PC-3 (cell line): ENCODE measurements around the gene DST. TPM values are rescaled to one million over a fixed set of nuclear protein-coding genes. Genes with fewer than 3 reads are reported as not detected.

Experiments used
- ATAC-seq: fragments of 200-7000 bp; cut with Tn5 transposase; 2 replicates; pipeline ENCODE4 v1.9.1; 2020; ENCODE audit warnings: mild to moderate bottlenecking, moderate library complexity
- BruUV-seq: library from RNA; stranded (reverse); fragments of 400-500 nt; replicated peaks from 2 replicates; lab custom pipeline; 2021; lab: Mats Ljungman, UMichigan
- CTCF ChIA-PET: fragments of 300-600 bp; sonication (Branson Sonifier 250); formaldehyde crosslinking; loops from one replicate; lab custom pipeline; 2022; ENCODE audit warnings: antibody characterized with exemption; lab: Charles Lee
- POLR2A ChIA-PET: fragments of 300-600 bp; sonication (Branson Sonifier 250); formaldehyde crosslinking; loops from one replicate; lab custom pipeline; 2022; ENCODE audit warnings: antibody characterized with exemption; ENCODE audit not compliant: unreplicated experiment; lab: Charles Lee
- DNase-seq: peaks from one replicate; pipeline ENCODE4 v3.0.0-alpha.2; 2015
- H2AFZ ChIP-seq: fragments of 300-600 bp; sonication (generic); 2 replicates; pipeline ENCODE4 v1.6.0; 2016; ENCODE audit warnings: antibody characterized with exemption, low read length
- H3F3A ChIP-seq: fragments of 300-600 bp; sonication (generic); one replicate; pipeline ENCODE4 v1.6.0; 2017; ENCODE audit warnings: antibody characterized with exemption, low read length, control low read depth, mild to moderate bottlenecking; ENCODE audit not compliant: unreplicated experiment
- H3K27ac ChIP-seq: fragments of 300-600 bp; sonication (generic); 2 replicates; pipeline ENCODE4 v1.5.1; 2016; ENCODE audit warnings: mild to moderate bottlenecking, low read length
- H3K27me3 ChIP-seq: fragments of 300-600 bp; sonication (generic); 2 replicates; pipeline ENCODE4 v1.6.1; 2016; ENCODE audit warnings: low read length, mixed read lengths
- H3K36me3 ChIP-seq: fragments of 300-600 bp; sonication (generic); 2 replicates; pipeline ENCODE4 v1.6.1; 2016; ENCODE audit warnings: low read depth, mixed run types, low read length, mixed read lengths
- H3K4me1 ChIP-seq: fragments of 300-600 bp; sonication (generic); 2 replicates; pipeline ENCODE4 v1.5.1; 2016; ENCODE audit warnings: low read length; ENCODE audit not compliant: insufficient read depth
- H3K4me2 ChIP-seq: fragments of 300-600 bp; sonication (generic); 2 replicates; pipeline ENCODE4 v1.6.0; 2016; ENCODE audit warnings: low read length
- H3K4me3 ChIP-seq: fragments of 300-600 bp; sonication (generic); 2 replicates; pipeline ENCODE4 v1.5.1; 2016; ENCODE audit warnings: mild to moderate bottlenecking, low read length, mixed read lengths
- H3K79me2 ChIP-seq: fragments of 300-600 bp; sonication (generic); 2 replicates; pipeline ENCODE4 v1.6.1; 2017; ENCODE audit warnings: low read length, mixed read lengths
- H3K9ac ChIP-seq: fragments of 300-600 bp; sonication (generic); 2 replicates; pipeline ENCODE4 v1.6.0; 2016; ENCODE audit warnings: mild to moderate bottlenecking, low read length
- H3K9me2 ChIP-seq: fragments of 300-600 bp; sonication (generic); replicated peaks from 2 replicates; pipeline ENCODE4 v1.6.1; 2016; ENCODE audit warnings: mixed run types, low read length, mixed read lengths
- H3K9me3 ChIP-seq: fragments of 300-600 bp; sonication (generic); 2 replicates; pipeline ENCODE4 v1.6.1; 2016; ENCODE audit warnings: low read length, mixed read lengths
- H4K20me1 ChIP-seq: fragments of 300-600 bp; sonication (generic); 2 replicates; pipeline ENCODE4 v1.6.1; 2016; ENCODE audit warnings: low read length, mixed read lengths
- CTCF ChIP-seq: fragments of 300-600 bp; sonication (generic); conservative IDR thresholded peaks from 2 replicates; pipeline ENCODE4 v1.5.1; 2017; ENCODE audit warnings: antibody characterized with exemption, low read depth, mild to moderate bottlenecking, low read length
- EZH2 ChIP-seq: fragments of 300-600 bp; sonication (generic); IDR thresholded peaks from one replicate; pipeline ENCODE4 v1.6.1; 2017; ENCODE audit warnings: antibody characterized with exemption, mild to moderate bottlenecking, low read length; ENCODE audit not compliant: unreplicated experiment
- EZH2phosphoT487 ChIP-seq: fragments of 300-600 bp; sonication (generic); IDR thresholded peaks from 2 replicates; pipeline ENCODE4 v1.6.1; 2018; ENCODE audit warnings: mild to moderate bottlenecking, antibody characterized with exemption, low read length, borderline replicate concordance
- intact Hi-C: fragments of 100-400 bp; cut with micrococcal nuclease; formaldehyde crosslinking; loops from 2 replicates; pipeline ENCODE4 v1.9.0; 2023
- total RNA-seq: library from RNA; depleted of rRNA; stranded (reverse); fragments of >200 nt; gene quantifications from 2 replicates; pipeline ENCODE4 v1.2.3, GENCODE V29; 2014

DST gene
- total RNA-seq, 1 experiment from 2014 or later = 81.5 TPM

GRCh38 chr6:56537223-56537770, 105.4 kb downstream of the DST start:
- Histone ChIP-seq H3K79me2 (peaks cover 65% of the 10 kb centered on the region), H3K27me3 (no peaks in the 10 kb centered on the region), H3K9ac (no peak overlapping the region), H3K9me3 (no peaks in the 10 kb centered on the region), H3K9me2 (no peaks in the 10 kb centered on the region), H3K4me3 (no peak overlapping the region), H3K4me1 (peaks cover 71% of the 10 kb centered on the region), H3K27ac (peak overlapping the region; percentile 54), H4K20me1 (no peaks in the 10 kb centered on the region), H3K36me3 (peaks cover 13% of the 10 kb centered on the region), H3F3A (peaks cover 2% of the 10 kb centered on the region), H3K4me2 (peak overlapping the region; percentile 89; the same call in 1 of the 2 replicates), H2AFZ (no peak overlapping the region)
- ChIA-PET POLR2A (interaction anchor here (0.6 kb wide), 1 partner anchor 12 kb away, joined by 5 read pairs; no protein-coding TSS in a partner anchor), CTCF (no interaction called here)
- TF ChIP-seq CTCF (no peak), EZH2 (no peak), EZH2phosphoT487 (no peak)
- intact Hi-C loops = no loop called here
- no peak for DNase-seq
- no peak for ATAC-seq
- no TSS peak for BruUV-seq

- Histone ChIP-seq H3K9me3 (no peaks in the 10 kb centered on the region), H3K4me2 (no peak overlapping the region), H3K9me2 (no peaks in the 10 kb centered on the region), H3F3A (no peaks in the 10 kb centered on the region), H3K27ac (no peak overlapping the region), H3K4me3 (no peak overlapping the region), H2AFZ (no peak overlapping the region), H4K20me1 (no peaks in the 10 kb centered on the region), H3K36me3 (peaks cover 20% of the 10 kb centered on the region), H3K4me1 (peaks cover 68% of the 10 kb centered on the region), H3K79me2 (peaks cover 58% of the 10 kb centered on the region), H3K27me3 (no peaks in the 10 kb centered on the region), H3K9ac (no peak overlapping the region)
- no TSS peak for BruUV-seq
- CTCF ChIA-PET = no interaction called here
- TF ChIP-seq CTCF (no peak), EZH2 (no peak), EZH2phosphoT487 (no peak)
- intact Hi-C loops = no loop called here
- ATAC-seq = no peak
- peak; percentile 29 for DNase-seq
- POLR2A ChIA-PET = no interaction called here
Observed at GRCh38 chr6:56536536-56536935, 106.2 kb downstream of the DST start.

GRCh38 chr6:56535626-56536025, 107.1 kb downstream of the DST start:
- Histone ChIP-seq H3F3A (no peaks in the 10 kb centered on the region), H3K27ac (no peak overlapping the region), H4K20me1 (no peaks in the 10 kb centered on the region), H3K9me3 (no peaks in the 10 kb centered on the region), H3K4me2 (no peak overlapping the region), H3K79me2 (peaks cover 49% of the 10 kb centered on the region), H3K36me3 (peaks cover 23% of the 10 kb centered on the region), H3K4me3 (no peak overlapping the region), H3K4me1 (peaks cover 58% of the 10 kb centered on the region), H3K9ac (no peak overlapping the region), H3K9me2 (no peaks in the 10 kb centered on the region), H2AFZ (no peak overlapping the region), H3K27me3 (no peaks in the 10 kb centered on the region)
- ChIA-PET POLR2A (no interaction called here), CTCF (no interaction called here)
- intact Hi-C loops = no loop called here
- no peak for TF ChIP-seq CTCF
- no peak for TF ChIP-seq EZH2
- TF ChIP-seq EZH2phosphoT487 = no peak
- no TSS peak for BruUV-seq
- ATAC-seq (no peak), DNase-seq (no peak)
